ENCODE results near the gene SLC25A3.
"Not testable (repeated sequence)": the region's sequence is repeated elsewhere in the genome, so short reads cannot be mapped to it uniquely, and the experiment has no call there.

SLC25A3 gene

DNA sequence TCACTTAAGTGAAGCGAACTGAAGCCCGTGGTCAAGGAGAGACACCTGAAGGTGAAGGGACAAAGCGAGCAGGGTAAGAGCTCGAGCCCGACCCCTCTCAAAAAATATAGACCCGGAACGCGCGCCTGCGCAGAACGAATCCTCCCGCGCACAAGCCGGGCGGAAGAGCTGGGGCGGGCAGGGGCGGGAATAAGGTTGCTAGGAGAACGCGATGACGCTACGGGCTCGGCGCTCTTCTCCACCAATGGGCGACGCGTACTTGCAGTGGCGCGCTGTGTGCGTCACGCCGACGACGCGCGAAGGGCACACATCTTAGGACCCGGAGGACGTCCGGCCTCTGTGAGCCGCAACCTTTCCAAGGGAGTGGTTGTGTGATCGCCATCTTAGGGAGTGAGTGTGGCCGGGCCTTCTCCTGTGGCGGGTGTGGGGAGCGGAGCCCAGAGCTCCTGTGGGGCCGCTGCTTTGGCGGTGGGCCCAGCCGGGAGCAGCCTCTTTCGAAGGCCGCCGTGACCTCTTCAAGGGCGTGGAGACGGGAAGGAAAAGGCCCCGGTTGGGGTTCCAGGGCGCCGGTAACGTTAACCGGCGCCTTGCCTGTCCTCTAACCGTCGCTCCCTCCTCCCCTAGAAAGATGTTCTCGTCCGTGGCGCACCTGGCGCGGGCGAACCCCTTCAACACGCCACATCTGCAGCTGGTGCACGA lies at the start of gene SLC25A3:
TSS of gene SLC25A3 (plus strand) at position 336 of the 699 bp plus-strand sequence. CDS start at position 629, 293 bp downstream.
- DNase-seq (ENCODE audit: low read depth in 2 of 2) = peak; percentile 87 to 90

DNA sequence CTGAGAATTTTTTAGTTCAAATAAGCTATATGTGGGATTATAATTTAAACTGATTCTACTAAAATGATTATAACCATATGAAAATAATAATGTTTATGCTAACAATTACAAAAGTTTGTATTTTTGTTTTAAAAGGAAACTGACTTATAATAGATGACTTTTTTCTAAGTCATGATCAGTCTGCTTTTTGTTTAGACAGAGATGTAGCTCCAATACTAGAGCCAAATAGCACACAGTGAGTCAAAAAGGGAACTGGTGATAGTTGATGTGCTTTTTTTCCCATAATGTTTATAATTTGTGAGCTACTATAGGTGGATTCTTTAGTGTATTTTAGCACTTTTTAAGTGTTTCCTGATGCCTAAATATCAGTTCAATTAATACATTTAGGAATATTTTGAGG lies 49.8 kb upstream of the SLC25A3 start:
- DNase-seq (ENCODE audit: low read depth in 2 of 2) = no peak

DNA sequence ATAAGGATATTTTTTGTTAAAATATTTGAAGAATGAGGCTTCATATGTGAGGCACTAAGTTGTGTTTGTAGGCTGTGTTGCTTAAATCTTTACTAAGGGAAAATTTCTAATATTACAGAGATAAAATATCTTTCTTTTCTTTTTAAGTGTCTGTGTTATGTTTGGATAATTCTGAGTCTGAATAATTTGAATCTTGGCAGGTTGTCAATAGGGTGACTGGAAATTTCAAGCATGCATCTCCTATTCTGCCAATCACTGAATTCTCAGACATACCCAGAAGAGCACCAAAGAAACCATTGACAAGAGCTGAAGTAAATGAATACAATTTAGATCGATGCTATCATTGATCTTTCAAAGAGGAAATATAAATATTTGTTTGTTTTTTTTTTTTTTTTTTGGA lies 48.7 kb upstream of the SLC25A3 start:
- DNase-seq (ENCODE audit: low read depth in 2 of 2) = no peak

DNA sequence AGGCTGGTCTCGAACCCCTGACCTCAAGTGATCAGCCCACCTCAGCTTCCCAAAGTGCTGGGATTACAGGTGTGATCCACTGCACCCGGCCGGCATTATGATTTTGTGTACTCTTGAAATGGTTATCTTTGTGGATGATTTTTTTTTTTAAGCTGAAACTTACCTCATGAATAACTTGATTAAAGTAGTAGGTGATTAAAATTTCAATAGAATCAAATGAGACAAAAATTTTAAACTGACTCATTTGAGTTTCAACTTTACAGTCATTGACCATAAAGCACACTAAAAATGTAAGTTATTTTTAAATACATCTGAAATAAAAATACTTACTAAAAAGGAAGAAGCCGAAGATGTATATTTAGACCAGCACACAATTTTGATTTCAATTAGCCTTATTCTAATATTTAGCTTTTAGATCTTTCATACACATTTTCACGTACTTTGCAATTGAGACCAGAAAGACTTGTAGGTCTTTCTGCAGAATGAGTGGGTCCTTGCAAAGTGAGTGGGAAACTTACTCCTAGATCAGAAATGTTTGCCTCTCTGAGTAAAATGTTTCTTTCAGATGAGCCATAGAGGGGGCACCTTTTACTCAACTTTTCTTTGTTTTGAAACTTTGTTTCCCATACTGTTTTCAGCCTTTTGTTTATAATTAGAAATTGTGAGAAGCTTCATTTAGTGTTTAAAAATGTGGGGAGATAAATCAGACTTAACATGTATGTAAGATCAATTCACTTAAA lies 43.9 kb upstream of the SLC25A3 start:
- DNase-seq (ENCODE audit: low read depth in 2 of 2) = no peak

DNA sequence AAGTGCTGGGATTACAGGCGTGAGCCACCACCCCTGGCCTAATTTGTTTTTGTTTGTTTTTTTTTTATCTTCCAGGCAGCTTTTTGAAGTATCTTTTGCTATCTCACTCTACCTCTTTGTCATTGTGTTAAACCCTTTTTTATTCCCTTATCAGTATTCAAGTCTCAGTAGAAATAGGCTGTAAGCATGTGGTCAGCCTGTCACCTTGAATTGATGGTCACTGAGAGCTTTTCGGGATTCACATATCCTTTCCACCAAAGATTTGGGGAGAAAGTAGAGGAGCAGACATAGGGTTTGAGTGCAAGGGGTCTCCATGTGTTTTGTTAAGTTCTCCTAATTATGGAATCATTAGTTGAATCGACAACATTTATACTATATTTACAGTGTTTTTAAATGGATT lies 41.7 kb upstream of the SLC25A3 start:
- DNase-seq (ENCODE audit: low read depth in 2 of 2) = no peak

DNA sequence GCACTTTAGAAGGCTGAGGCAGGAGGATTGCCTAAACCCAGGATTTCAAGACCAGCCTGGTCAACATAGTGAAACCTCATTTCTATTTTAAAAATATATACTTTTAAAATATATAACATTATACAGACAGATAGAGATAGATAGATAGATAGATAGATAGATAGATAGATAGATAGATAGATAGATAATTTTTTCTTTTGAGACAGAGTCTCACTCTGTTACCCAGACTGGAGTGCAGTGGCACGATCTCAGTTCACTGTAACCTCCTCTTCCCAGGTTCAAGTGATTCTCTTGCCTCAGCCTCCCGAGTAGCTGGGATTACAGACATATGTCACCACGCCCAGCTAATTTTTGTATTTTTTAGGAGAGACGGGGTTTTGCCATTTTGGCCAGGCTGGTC lies 35.4 kb upstream of the SLC25A3 start:
- not testable (repeated sequence) for DNase-seq (ENCODE audit: low read depth in 2 of 2)

DNA sequence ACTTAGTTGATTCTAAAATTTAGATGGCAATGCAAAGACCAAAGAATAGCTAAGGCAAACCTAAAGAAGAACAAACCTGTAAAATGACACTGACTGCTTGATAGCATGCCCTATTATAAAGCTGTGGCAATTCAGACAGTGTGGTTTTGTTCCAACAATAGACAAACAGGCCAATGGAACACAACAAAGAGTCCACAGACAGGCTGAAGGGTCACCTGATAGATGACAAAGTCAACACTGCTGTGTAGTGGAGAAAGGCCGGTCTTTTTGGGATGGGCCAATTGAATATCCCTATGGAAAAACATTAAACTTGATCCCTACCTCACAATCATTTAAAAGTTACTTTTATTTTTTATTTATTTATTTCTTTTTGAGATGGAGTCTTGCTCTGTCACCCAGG lies 33.8 kb upstream of the SLC25A3 start:
- no peak for DNase-seq (ENCODE audit: low read depth in 2 of 2)

DNA sequence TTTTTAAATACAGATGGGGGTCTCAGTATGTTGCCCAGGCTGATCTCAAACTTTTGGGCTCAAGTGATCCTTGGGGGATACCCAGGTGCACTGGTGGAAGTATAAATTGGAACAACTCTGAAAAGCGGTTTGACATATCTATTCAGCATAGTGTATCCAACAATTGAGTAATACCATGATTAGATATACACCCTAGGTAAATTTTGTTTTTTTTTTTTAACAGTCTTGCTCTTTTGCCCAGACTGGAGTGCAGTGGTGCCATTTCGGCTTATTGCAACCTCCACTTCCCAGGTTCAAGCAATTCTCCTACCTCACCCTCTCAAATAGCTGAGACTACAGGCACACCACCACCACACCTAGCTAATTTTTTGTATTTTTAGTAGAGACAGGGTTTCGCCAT lies 31.6 kb upstream of the SLC25A3 start:
- DNase-seq (ENCODE audit: low read depth in 2 of 2) = no peak

DNA sequence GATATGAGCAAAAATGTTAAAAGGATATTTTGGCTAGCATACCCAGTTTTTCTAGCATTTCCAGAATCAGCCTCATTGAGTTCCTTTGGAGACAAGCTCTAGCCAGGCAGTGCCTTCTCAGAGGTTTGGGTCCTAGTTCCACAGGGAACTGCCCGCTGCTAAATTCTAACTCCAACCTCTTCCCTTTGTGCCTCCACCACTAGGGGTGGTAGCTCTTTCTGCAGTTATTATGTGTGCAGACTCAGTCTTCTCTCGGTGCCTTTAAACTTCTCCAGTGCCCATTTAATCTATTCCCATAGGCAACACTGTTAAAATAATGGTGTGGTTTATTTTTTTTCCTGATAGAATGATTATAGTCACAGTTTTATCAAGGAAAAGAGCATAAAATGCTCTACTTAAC lies 21.5 kb upstream of the SLC25A3 start:
- DNase-seq (ENCODE audit: low read depth in 2 of 2) = no peak

DNA sequence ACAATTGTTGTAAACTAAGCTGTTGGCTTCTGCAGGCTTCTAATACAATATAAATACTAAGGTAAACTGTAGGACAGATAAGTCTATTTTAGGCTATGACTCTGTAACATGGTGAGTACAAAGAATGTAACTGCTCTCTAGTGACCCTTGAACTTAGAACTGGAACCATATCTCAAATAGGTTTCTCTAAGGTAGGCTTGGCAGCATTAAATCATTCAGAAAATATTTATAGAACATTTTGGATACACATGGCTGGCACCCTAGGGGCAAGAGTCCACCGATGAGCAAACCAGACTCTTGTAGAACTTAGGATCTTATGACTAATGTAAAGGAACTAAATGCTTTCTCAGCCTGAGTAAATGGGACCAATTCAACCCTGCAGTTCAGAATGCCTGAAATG lies 19.4 kb upstream of the SLC25A3 start:
- DNase-seq (ENCODE audit: low read depth in 2 of 2) = no peak

DNA sequence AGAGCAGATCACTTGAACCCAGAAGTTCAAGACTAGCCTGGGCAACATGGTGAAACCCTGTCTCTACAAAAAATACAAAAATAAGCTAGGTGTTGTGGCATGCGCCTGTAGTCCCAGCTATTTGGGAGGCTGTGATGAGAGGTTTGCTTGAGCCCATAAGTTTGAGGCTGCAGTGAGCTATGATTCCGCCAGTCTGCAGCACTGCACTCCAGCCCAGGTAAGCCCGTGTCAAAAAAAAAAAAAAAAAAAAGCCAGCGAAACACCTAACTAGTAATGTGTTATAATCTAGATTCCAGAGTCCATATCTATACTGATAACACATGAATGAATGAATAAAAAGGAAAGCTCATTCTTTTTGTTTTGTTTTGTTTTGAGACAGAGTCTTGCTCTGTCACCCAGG lies 18.5 kb upstream of the SLC25A3 start:
- DNase-seq (ENCODE audit: low read depth in 2 of 2) = no peak

DNA sequence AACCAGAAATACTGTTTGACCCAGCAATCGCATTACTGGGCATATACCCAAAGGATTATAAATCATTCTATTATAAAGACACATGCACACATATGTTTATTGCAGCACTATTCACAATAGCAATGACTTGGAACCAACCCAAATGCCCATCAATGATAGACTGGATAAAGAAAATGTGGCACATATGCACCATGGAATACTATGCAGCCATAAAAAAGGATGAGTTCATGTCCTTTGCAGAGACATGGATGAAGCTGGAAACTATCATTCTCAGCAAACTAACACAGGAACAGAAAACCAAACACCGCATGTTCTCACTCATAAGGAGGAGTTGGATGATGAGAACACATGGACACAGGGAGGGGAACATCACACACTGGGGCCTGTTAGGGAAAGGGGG lies 16.7 kb upstream of the SLC25A3 start:
- DNase-seq (ENCODE audit: low read depth in 2 of 2) = not testable (repeated sequence)

DNA sequence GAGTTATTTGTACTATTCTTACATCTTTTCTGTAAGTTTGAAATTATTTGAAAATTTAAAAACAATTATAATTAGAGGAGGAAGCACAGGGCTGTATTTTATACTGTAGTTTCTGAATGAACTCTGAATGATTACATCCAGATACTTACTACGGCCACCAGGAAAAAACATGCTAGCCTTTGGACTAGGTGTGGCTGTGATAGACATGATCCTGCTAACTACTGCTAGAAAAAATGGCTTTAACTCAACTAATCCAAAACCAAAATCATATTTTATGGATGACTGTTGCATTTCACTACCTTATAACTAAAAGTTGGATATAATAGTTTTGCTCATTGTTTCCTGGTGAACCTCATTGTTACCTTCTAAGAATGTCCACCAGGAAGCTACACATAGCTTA lies 15.1 kb upstream of the SLC25A3 start:
- DNase-seq (ENCODE audit: low read depth in 2 of 2) = no peak

DNA sequence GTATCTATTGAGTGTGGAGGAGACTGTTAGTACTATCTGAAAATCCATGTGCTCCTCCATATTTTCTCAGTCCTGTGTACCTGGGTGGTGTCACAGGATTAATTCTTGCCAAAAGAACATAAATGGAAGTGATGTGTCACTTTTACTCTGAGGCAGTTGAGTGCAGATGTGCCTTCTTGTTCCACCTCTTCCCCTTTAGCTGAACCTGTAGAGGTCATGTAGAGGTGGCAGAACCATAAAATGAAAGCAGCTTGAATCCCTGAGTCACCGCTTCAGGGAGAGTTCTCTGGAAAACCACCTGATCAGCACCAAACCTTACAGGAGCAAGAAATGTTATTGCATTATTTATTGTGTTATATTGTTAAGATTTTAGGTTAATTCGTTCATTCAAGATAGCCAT lies 14.7 kb upstream of the SLC25A3 start:
- no peak for DNase-seq (ENCODE audit: low read depth in 2 of 2)

DNA sequence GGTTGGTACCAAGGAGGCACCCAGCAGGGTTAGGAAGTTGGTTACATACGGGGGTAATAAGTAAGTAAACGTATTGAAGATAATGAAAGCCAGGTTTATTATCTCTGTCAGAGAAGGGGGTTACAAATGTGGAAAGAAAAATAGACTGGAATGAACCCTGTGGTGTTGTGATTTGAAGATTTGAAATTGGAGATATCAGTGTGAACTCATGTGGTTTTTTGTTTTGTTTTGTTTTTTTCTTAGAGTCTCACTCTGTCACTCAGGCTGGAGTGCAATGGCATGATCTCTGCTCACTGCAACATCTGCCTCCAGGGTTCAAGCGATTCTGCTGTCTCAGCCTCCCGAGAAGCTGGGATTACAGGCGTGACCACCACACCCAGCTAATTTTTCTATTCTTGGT lies 14.1 kb upstream of the SLC25A3 start:
- no peak for DNase-seq (ENCODE audit: low read depth in 2 of 2)

DNA sequence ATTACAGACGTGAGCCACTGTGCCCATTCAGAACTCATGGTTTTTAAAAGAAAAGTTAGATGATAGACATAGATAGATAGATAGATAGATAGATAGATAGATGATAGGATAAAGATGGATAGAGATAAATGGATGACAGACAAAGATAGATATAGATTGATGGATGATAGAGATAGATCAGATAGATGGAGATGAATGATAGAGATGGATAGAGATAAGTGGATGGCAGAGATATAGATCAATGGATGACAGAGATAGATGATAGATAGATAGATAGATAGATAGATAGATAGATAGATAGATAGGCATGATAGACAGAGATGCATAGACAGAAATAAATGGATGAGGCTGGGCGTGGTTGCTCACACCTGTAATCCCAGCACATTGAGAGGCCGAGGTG lies 13.7 kb upstream of the SLC25A3 start:
- DNase-seq (ENCODE audit: low read depth in 2 of 2) = no peak

DNA sequence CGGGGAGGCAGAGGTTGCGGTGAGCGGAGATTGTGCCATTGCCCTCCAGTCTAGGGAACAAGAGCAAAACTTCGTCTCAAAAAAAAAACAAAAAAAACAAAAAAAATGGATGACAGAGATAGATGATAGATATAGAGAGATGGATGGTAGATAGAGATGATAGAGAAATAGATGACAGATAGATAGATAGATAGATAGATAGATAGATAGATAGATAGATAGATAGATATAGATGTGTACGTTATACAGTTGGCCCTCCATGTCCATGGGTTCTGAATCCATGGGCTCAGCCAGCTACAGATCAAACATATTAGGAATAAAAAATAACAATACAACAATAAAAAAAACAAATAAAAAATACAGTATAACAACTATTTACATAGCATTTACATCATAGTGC lies 12.8 kb upstream of the SLC25A3 start:
- DNase-seq (ENCODE audit: low read depth in 2 of 2) = no peak

DNA sequence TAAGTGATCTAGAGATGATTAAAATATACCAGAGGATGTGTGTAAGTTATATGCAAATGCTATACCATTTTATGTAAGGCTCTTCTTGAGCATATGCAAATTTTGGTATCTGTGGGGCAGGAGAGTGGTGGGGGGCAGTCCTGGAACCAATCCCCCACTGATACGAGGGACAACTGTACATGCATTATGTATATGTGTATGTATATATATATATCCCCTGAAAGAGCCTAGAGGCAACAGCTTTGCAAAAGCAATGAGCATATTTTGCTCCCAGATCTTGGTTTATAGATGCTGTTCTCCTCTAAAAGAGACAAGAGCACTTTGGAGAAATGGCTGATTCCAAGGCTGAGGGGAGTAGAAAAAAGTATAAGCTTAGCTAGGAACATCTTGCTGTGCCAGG lies 12.4 kb upstream of the SLC25A3 start:
- DNase-seq (ENCODE audit: low read depth in 2 of 2) = no peak

DNA sequence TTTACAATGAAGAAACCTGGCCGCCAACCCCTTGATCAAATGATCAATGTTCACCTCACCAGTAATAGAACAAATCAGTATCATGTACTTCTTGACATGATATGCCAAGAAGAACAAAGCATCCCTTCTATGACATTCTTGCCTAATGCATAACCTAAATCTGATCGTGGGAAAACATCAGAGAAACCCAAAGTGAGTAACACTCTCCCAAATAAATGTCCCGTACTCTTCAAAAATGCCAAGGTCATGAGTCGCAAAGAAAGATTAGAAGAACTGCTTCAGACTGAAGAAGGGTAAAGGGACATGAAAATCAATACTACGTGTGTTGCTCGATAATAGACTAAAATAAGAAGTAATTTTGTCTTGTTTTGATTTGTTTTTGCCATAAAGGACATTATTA lies 11.4 kb upstream of the SLC25A3 start:
- no peak for DNase-seq (ENCODE audit: low read depth in 2 of 2)

DNA sequence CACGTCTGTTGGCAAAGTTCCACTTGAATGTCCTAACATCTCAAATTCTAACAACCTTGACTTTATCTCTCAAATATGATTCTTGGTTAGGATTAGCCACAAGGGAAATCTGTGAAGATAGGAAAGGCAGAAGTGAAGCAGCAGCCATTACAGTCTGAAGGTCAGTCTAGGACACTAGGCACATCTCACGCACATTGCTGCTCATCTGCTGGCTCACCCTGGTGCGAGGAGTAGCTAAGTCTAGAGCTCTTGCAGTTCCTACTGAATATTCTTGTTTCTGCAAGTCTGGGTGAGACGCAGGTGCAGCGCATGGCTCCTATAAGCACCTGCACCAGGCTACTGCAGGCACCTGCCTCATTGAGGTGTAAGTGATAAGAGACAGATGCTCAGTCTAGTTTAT lies 6.4 kb upstream of the SLC25A3 start:
- DNase-seq (ENCODE audit: low read depth in 2 of 2) = no peak

DNA sequence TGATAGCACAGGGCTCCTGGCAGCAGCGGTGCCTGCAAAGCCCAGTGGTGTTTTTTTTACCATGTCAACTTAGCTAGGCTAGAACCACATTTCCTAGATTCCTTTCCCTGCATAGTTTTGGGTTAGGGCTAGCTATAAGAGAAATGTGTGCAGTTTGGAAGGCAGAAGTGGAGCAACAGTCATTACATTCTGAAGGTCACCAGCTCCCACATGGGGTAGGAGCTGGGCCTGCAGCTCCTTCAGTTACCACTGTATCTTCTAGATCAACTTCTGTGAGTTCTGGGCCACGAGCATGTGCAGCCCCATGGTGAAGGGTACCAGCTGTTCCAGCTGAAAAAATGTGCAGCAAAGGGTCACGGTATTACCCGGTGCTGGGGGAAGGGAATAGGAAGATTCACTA lies 2.3 kb upstream of the SLC25A3 start:
- DNase-seq (ENCODE audit: low read depth in 2 of 2) = no peak

DNA sequence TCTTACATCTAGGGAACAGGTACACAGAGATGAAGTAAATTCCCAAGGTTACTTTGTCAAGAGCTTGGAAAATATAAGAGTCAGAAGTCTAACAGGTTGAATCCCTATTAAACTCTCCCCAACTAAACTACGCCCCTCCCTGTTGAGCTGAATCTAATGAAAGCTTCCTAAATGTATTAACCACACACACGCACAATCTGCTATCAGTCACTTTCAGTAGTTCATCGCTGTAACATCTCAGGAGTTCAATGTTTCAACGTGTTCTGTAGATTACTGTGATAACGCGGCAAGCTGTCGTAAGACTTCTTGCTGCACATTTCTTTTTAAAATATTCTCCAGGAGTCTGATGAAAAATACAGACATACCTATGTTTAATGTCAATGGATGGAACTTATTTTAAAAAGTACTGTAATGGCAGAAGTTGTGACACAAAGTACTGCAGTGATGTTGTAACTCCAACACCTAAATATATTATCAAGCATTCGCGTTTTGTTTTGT lies 612 bp upstream of the SLC25A3 start:
- DNase-seq (ENCODE audit: low read depth in 2 of 2) = no peak

DNA sequence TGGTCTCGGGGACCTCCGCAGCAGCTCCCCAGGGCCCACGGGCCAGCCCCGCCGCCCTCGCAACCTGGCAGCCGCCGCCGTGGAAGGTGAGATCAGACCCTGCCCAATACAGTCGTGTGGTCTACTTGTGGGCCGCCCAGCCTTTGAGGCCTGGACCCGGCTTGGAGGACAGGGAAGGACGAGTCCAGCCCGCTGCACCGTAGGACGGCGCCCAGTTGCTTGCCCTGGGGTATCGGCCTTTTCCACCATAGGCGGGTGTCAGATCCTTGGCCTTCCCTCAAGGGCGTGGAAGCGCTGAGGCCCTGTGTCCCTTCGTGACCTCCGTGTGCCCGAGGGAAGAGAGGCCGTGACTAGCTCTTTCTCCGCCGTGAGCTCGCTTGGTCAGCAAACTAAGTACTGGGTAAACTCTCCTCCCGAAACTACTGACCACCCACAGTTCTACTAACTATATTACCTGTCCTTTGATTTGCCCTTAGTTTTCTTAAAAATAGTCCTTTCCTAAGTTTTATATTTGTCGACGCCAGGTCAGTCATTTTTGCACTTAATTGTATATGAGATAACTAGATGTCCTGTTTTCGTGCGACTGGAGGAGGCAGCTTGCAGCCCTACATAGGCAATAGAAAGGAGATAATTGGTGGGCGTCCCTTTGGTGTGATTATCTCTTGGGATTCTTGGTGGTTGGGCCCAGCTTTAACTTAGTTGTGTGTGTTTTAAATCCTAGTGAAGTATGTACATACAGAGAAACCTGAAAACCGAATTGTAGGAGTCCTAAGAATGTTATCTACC lies 757 bp downstream of the SLC25A3 start:
- peak in 1 of 2 experiments; percentile 13 for DNase-seq (ENCODE audit: low read depth in 2 of 2)

Measured in stimulated activated CD4-positive, alpha-beta T cell treated with anti-CD3 and anti-CD28 coated beads, Interleukin-12 subunit alpha, Interleukin-12 subunit beta, amount 100 ng/mL, for 24 hours (primary cell).